Neural progenitor cell (in vitro differentiated cells): Measurements from ENCODE around the gene FAM163B. TPM values are rescaled to one million over a fixed set of nuclear protein-coding genes. Genes with fewer than 3 reads are reported as not detected.

Experiments used
- DNase-seq: peaks from one replicate; pipeline ENCODE4 v3.0.0-alpha.2; 2016; ENCODE audit warnings: low spot score
- H2AFZ ChIP-seq: fragments of 200-600 bp; sonication (generic); replicated peaks from 2 replicates; pipeline ENCODE4 v1.6.1; 2016; ENCODE audit warnings: antibody characterized with exemption
- H3F3A ChIP-seq: fragments of 200-600 bp; sonication (generic); 2 replicates; pipeline ENCODE4 v1.6.1; 2016; ENCODE audit warnings: antibody characterized with exemption, low read depth
- H3K27ac ChIP-seq: fragments of 200-600 bp; sonication (generic); 2 replicates; pipeline ENCODE4 v1.5.1; 2016; ENCODE audit warnings: mild to moderate bottlenecking
- H3K27me3 ChIP-seq: fragments of 200-600 bp; sonication (generic); 2 replicates; pipeline ENCODE4 v1.6.1; 2016; ENCODE audit warnings: mild to moderate bottlenecking, moderate library complexity
- H3K36me3 ChIP-seq: fragments of 200-600 bp; sonication (generic); 2 replicates; pipeline ENCODE4 v1.5.1; 2016
- H3K4me1 ChIP-seq: fragments of 200-600 bp; sonication (generic); 2 replicates; pipeline ENCODE4 v1.6.1; 2016; ENCODE audit warnings: mixed run types
- H3K4me2 ChIP-seq: fragments of 200-600 bp; sonication (generic); 2 replicates; pipeline ENCODE4 v1.6.1; 2016
- H3K4me3 ChIP-seq: fragments of 200-600 bp; sonication (generic); 2 replicates; pipeline ENCODE4 v1.5.1; 2016
- H3K79me2 ChIP-seq: fragments of 200-600 bp; sonication (generic); 2 replicates; pipeline ENCODE4 v1.6.1; 2016; ENCODE audit warnings: low read depth
- H3K9ac ChIP-seq: fragments of 200-600 bp; sonication (generic); 2 replicates; pipeline ENCODE4 v1.6.1; 2016
- H3K9me3 ChIP-seq: fragments of 200-600 bp; sonication (generic); 2 replicates; pipeline ENCODE4 v1.5.1; 2016; ENCODE audit warnings: low read depth
- H4K20me1 ChIP-seq: fragments of 200-600 bp; sonication (generic); 2 replicates; pipeline ENCODE4 v1.6.1; 2016; ENCODE audit warnings: low read depth
- H3K27ac Mint-ChIP-seq: 3 replicates; pipeline ENCODE4 v1.8.0; 2021; ENCODE audit warnings: mixed read lengths
- H3K27me3 Mint-ChIP-seq: 2 replicates; pipeline ENCODE4 v1.8.0; 2022; ENCODE audit warnings: low read depth, mild to moderate bottlenecking, inconsistent platforms, moderate library complexity, mixed read lengths; ENCODE audit not compliant: insufficient read depth
- H3K36me3 Mint-ChIP-seq: 3 replicates; pipeline ENCODE4 v1.8.0; 2021; ENCODE audit warnings: mixed read lengths
- H3K4me1 Mint-ChIP-seq: 3 replicates; pipeline ENCODE4 v1.8.0; 2021; ENCODE audit warnings: mixed read lengths
- H3K4me3 Mint-ChIP-seq: 3 replicates; pipeline ENCODE4 v1.8.0; 2021; ENCODE audit warnings: mild to moderate bottlenecking, moderate library complexity, mixed read lengths
- H3K9me3 Mint-ChIP-seq: 3 replicates; pipeline ENCODE4 v1.8.0; 2020; ENCODE audit warnings: mixed read lengths
- EZH2 ChIP-seq: fragments of 200-600 bp; sonication (generic); IDR thresholded peaks from 2 replicates; pipeline ENCODE4 v1.6.1; 2017; ENCODE audit warnings: antibody characterized with exemption, mild to moderate bottlenecking, moderate library complexity
- EZH2phosphoT487 ChIP-seq: fragments of 200-600 bp; sonication (generic); IDR thresholded peaks from 2 replicates; pipeline ENCODE4 v1.6.1; 2017; ENCODE audit warnings: antibody characterized with exemption
- total RNA-seq: library from RNA; depleted of rRNA; stranded (reverse); fragments of >200 nt; gene quantifications from 2 replicates; pipeline ENCODE4 v1.2.3, GENCODE V29; 2015; ENCODE audit warnings: low replicate concordance
- TF ChIP-seq, protein P1 (sequence below): fragments of 200-600 bp; sonication (generic); IDR thresholded peaks from 2 replicates; pipeline ENCODE4 v1.5.1; 2017; ENCODE audit warnings: antibody characterized with exemption, mild to moderate bottlenecking

Gene FAM163B
- total RNA-seq, 1 donor from 2014 or later: not detected

DNA sequence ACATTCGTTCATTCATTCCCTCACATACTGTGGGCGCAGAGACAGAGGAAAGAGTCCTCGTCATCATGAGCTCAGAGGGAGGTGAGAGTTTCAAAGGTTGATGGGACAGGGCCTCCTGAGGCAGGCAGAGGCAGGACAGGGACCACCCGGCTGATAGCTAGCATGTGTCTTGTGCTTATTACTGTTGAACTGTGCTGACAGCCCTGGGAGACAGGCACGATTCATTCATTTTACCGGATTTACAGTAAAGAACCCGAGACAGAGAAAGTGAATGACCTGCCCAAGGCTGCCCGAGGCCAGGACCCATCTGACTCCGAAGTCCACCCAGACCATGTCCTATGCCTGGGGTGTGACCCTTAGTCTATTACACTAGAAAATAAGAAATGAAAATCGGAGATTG, 4.9 kb upstream of the FAM163B start:
- H3K27me3 Mint-ChIP-seq: peaks cover 48% of the 10 kb centered on the region

DNA sequence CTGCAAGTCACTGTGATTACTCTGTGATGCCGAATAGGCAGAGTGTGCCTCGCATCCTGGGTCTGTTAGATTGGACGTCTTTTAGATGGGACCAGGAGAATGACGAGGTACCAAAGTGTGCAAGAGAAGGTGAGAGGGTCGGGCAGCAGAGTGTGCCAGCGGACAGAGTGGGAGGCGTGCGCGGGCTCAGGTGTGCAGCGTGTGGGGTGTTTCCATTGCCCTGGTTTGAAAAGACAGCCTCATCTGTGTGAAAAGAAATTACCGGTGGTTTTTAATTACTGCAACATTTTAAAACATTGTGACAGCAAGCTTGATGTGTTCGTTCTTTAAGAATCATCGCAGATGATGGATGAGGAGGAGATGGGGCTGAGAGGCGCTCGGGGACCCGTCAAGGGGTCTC, 4.2 kb upstream of the FAM163B start:
- Histone ChIP-seq H3K4me3 (no peak overlapping the region), H3K4me2 (no peak overlapping the region), H3F3A (peaks cover 4% of the 10 kb centered on the region), H4K20me1 (peaks cover 6% of the 10 kb centered on the region), H3K9me3 (no peaks in the 10 kb centered on the region), H2AFZ (no peak overlapping the region), H3K9ac (no peak overlapping the region), H3K27me3 (peaks cover 56% of the 10 kb centered on the region), H3K27ac (no peak overlapping the region), H3K79me2 (no peaks in the 10 kb centered on the region), H3K4me1 (peaks cover 4% of the 10 kb centered on the region), H3K36me3 (no peaks in the 10 kb centered on the region)
- TF ChIP-seq, protein P1, sequence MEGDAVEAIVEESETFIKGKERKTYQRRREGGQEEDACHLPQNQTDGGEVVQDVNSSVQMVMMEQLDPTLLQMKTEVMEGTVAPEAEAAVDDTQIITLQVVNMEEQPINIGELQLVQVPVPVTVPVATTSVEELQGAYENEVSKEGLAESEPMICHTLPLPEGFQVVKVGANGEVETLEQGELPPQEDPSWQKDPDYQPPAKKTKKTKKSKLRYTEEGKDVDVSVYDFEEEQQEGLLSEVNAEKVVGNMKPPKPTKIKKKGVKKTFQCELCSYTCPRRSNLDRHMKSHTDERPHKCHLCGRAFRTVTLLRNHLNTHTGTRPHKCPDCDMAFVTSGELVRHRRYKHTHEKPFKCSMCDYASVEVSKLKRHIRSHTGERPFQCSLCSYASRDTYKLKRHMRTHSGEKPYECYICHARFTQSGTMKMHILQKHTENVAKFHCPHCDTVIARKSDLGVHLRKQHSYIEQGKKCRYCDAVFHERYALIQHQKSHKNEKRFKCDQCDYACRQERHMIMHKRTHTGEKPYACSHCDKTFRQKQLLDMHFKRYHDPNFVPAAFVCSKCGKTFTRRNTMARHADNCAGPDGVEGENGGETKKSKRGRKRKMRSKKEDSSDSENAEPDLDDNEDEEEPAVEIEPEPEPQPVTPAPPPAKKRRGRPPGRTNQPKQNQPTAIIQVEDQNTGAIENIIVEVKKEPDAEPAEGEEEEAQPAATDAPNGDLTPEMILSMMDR: no peak
- TF ChIP-seq EZH2phosphoT487 (no peak), EZH2 (no peak)
- H3K36me3 Mint-ChIP-seq: no peaks in the 10 kb centered on the region
- H3K4me3 Mint-ChIP-seq: no peak overlapping the region
- peaks cover 4% of the 10 kb centered on the region for H3K9me3 Mint-ChIP-seq
- peaks cover 7% of the 10 kb centered on the region for H3K4me1 Mint-ChIP-seq
- H3K27ac Mint-ChIP-seq: no peak overlapping the region
- peaks cover 45% of the 10 kb centered on the region for H3K27me3 Mint-ChIP-seq
- no peak for DNase-seq

More for the DNA sequence above, 4.9 kb upstream of the FAM163B start:
- H3K9ac ChIP-seq: no peak overlapping the region
- Mint-ChIP-seq H3K4me3 (no peak overlapping the region), H3K36me3 (no peaks in the 10 kb centered on the region), H3K27ac (no peak overlapping the region), H3K9me3 (peaks cover 4% of the 10 kb centered on the region), H3K4me1 (peaks cover 7% of the 10 kb centered on the region)
- peaks cover 6% of the 10 kb centered on the region for H4K20me1 ChIP-seq
- TF ChIP-seq EZH2: no peak
- TF ChIP-seq, protein P1: no peak
- TF ChIP-seq EZH2phosphoT487: no peak
- H3K27ac ChIP-seq: no peak overlapping the region
- H3K27me3 ChIP-seq: peaks cover 50% of the 10 kb centered on the region
- no peaks in the 10 kb centered on the region for H3K9me3 ChIP-seq
- no peak for DNase-seq
- H3K4me2 ChIP-seq: no peak overlapping the region
- H3K4me3 ChIP-seq: no peak overlapping the region
- H3K4me1 ChIP-seq: peaks cover 4% of the 10 kb centered on the region
- H3F3A ChIP-seq: peaks cover 4% of the 10 kb centered on the region
- no peak overlapping the region for H2AFZ ChIP-seq
- H3K79me2 ChIP-seq: no peaks in the 10 kb centered on the region
- H3K36me3 ChIP-seq: no peaks in the 10 kb centered on the region

DNA sequence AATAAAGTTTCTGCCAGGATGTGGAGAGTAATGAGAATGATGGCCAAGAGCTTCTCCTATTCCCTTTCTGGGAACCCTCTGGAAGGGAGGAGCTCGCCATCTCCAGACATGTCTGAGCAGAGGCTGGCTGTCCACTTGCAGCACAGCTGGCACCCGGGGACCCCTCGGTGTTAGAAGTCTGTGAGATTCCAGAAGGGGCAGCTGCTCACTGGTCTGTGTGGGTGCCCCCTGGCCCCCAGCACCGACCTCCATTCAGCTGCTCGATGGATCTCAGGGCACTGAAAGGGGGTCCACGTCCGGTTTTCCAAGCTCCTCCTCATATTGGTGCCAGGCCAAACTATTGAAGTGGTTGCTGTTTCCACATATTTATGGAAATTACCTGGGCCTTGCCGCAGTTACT, 3.6 kb upstream of the FAM163B start:
- peaks cover 46% of the 10 kb centered on the region for H3K27me3 Mint-ChIP-seq
- H3K36me3 ChIP-seq: no peaks in the 10 kb centered on the region
- no peak overlapping the region for H3K4me2 ChIP-seq
- peaks cover 4% of the 10 kb centered on the region for H3K4me1 ChIP-seq
- H3F3A ChIP-seq: peaks cover 4% of the 10 kb centered on the region
- peaks cover 58% of the 10 kb centered on the region for H3K27me3 ChIP-seq
- H3K9me3 Mint-ChIP-seq: no peaks in the 10 kb centered on the region
- no peak overlapping the region for H3K9ac ChIP-seq
- no peak overlapping the region for H2AFZ ChIP-seq
- TF ChIP-seq, protein P1: no peak
- TF ChIP-seq EZH2 (no peak), EZH2phosphoT487 (no peak)
- no peak overlapping the region for H3K4me3 ChIP-seq
- no peaks in the 10 kb centered on the region for H3K36me3 Mint-ChIP-seq
- H3K9me3 ChIP-seq: no peaks in the 10 kb centered on the region
- no peak for DNase-seq
- H3K27ac Mint-ChIP-seq: no peak overlapping the region
- peaks cover 6% of the 10 kb centered on the region for H4K20me1 ChIP-seq
- H3K79me2 ChIP-seq: no peaks in the 10 kb centered on the region
- peaks cover 5% of the 10 kb centered on the region for H3K4me1 Mint-ChIP-seq
- no peak overlapping the region for H3K27ac ChIP-seq
- H3K4me3 Mint-ChIP-seq: no peak overlapping the region
